Vagina (tissue), 2 donors: ENCODE results near the gene ZSWIM6.

ENCODE experiments used
- CTCF ChIP-seq, 3 experiments: fragments of 450-650 bp in 2 of 3; fragments of 200-600 bp in 1 of 3; sonication (generic) in 1 of 3; IDR thresholded peaks; one replicate each; pipeline ENCODE4 v1.5.1; 2017 to 2019; ENCODE audit warnings: antibody characterized with exemption in 3 of 3, mild to moderate bottlenecking in 2 of 3, moderate library complexity in 2 of 3
- POLR2A ChIP-seq, 2 donors: fragments of 450-650 bp; IDR thresholded peaks; one replicate each; pipeline ENCODE4 v1.6.1; 2017; ENCODE audit warnings: antibody characterized with exemption in 2 of 2, mild to moderate bottlenecking in 2 of 2, moderate library complexity in 2 of 2

DNA sequence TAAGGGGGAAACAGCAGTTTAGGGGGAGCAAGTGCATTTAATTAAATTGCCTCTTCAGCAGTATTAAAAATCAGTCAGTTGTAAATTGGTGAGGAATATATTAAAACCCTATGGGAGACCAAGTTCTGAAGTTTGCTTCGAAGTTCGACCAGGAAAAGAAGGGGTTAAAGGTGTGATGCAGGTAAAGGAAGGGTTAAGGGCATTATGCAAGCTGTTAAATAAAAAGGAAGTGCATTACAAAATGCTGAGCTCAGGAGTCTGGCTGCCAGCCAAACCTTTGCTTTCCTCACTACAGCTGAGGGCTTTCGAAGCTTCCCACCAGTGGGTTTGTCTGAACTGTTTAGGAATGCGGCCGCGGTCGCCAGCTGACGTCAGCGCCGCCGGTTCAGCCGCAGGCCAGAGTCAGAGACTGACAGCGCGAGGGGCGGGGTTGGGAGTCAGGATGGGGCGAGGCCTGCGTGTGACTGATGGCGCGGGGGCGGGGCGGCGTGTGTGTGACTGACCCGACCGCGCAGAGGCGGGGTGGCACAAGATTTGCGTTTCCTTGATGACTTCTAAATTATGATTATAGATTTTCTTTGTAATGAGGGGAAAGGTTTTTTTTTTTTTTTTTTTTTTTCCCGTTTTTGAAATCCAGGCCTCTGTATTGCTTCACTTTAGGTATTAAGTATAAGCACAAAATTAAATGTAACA is 76.6 kb downstream of the ZSWIM6 start:
- TF ChIP-seq CTCF (IDR thresholded peaks at IDR 0.05) (no peak), POLR2A (IDR thresholded peaks at IDR 0.05) (no peak)
